IMR-90 (cell line): ENCODE data around the gene OR2V2. TPM values are rescaled to one million over a fixed set of nuclear protein-coding genes. Genes with fewer than 3 reads are reported as not detected.

ENCODE experiments used
- ATAC-seq: fragments of 200-7000 bp; cut with Tn5 transposase; 2 replicates; pipeline ENCODE4 v1.9.1; 2020; ENCODE audit warnings: low read depth, mild to moderate bottlenecking, moderate library complexity
- BruUV-seq: library from RNA; stranded (reverse); fragments of 400-500 nt; replicated peaks from 2 replicates; lab custom pipeline; 2021; lab: Mats Ljungman, UMichigan
- CTCF ChIA-PET: fragments of 300-600 bp; formaldehyde crosslinking; extraction: SDS; loops from one replicate; lab custom pipeline; 2021; ENCODE audit warnings: antibody characterized with exemption; lab: Yijun Ruan, JAX
- POLR2A ChIA-PET: fragments of 300-600 bp; sonication (Branson Sonifier 250); formaldehyde crosslinking; loops from one replicate; lab custom pipeline; 2022; ENCODE audit warnings: antibody characterized with exemption; ENCODE audit not compliant: unreplicated experiment; lab: Charles Lee
- DNase-seq: peaks from one replicate; pipeline ENCODE4 v3.0.0; 2013
- H2AFZ ChIP-seq: replicated peaks from 2 replicates; pipeline ENCODE3; 2013; ENCODE audit warnings: low read length, mild to moderate bottlenecking; ENCODE audit not compliant: poor library complexity
- H2AK5ac ChIP-seq: 2 replicates; pipeline ENCODE4 v1.6.1; 2013; ENCODE audit warnings: low read depth, low read length, inconsistent platforms
- H2AK9ac ChIP-seq: replicated peaks from 2 replicates; pipeline ENCODE3; 2013; ENCODE audit warnings: mild to moderate bottlenecking, low read depth, low read length, moderate library complexity; ENCODE audit not compliant: poor library complexity
- H2BK120ac ChIP-seq: 2 replicates; pipeline ENCODE4 v1.6.1; 2013; ENCODE audit warnings: low read depth, low read length, inconsistent platforms
- H2BK15ac ChIP-seq: 3 replicates; pipeline ENCODE4 v1.6.1; 2013; ENCODE audit warnings: low read depth, low read length, inconsistent platforms
- H2BK20ac ChIP-seq: 2 replicates; pipeline ENCODE4 v1.6.1; 2013; ENCODE audit warnings: low read depth, mild to moderate bottlenecking, inconsistent platforms, low read length, moderate library complexity
- H2BK5ac ChIP-seq: 2 replicates; pipeline ENCODE4 v1.6.1; 2013; ENCODE audit warnings: mild to moderate bottlenecking, low read depth, low read length, inconsistent platforms; ENCODE audit not compliant: poor library complexity, severe bottlenecking
- H3K14ac ChIP-seq: replicated peaks from 2 replicates; pipeline ENCODE4 v1.6.1; 2013; ENCODE audit warnings: low read depth, low read length, inconsistent platforms
- H3K18ac ChIP-seq: 2 replicates; pipeline ENCODE4 v1.6.1; 2013; ENCODE audit warnings: low read depth, low read length, control low read depth
- H3K23ac ChIP-seq: 2 replicates; pipeline ENCODE4 v1.6.1; 2013; ENCODE audit warnings: low read depth, low read length, inconsistent platforms
- H3K27ac ChIP-seq: 2 replicates; pipeline ENCODE4 v1.5.1; 2013; ENCODE audit warnings: mild to moderate bottlenecking, control low read depth, low read length; ENCODE audit not compliant: insufficient read depth
- H3K27me3 ChIP-seq: 2 replicates; pipeline ENCODE4 v1.6.1; 2013; ENCODE audit warnings: low read length; ENCODE audit not compliant: control insufficient read depth, insufficient read depth
- H3K36me3 ChIP-seq: 2 replicates; pipeline ENCODE4 v1.6.1; 2013; ENCODE audit warnings: low read length, mixed read lengths; ENCODE audit not compliant: control insufficient read depth, insufficient read depth
- H3K4ac ChIP-seq: 2 replicates; pipeline ENCODE4 v1.6.1; 2013; ENCODE audit warnings: low read depth, low read length, inconsistent platforms
- H3K4me1 ChIP-seq: 2 replicates; pipeline ENCODE4 v1.6.1; 2013; ENCODE audit warnings: low read length, mixed read lengths; ENCODE audit not compliant: control insufficient read depth, insufficient read depth
- H3K4me2 ChIP-seq: 2 replicates; pipeline ENCODE4 v1.6.1; 2013; ENCODE audit warnings: low read depth, mild to moderate bottlenecking, control low read depth, low read length, moderate library complexity
- H3K4me3 ChIP-seq: 2 replicates; pipeline ENCODE4 v1.5.1; 2013; ENCODE audit warnings: low read depth, mild to moderate bottlenecking, control low read depth, low read length, moderate library complexity; ENCODE audit not compliant: insufficient read depth
- H3K56ac ChIP-seq: 2 replicates; pipeline ENCODE4 v1.6.1; 2013; ENCODE audit warnings: low read length, inconsistent platforms; ENCODE audit not compliant: insufficient read depth; ENCODE audit errors: extremely low read depth
- H3K79me1 ChIP-seq, 2 experiments: 2 replicates each; pipeline ENCODE4 v1.6.1; 2013; ENCODE audit warnings: low read length in 2 of 2, inconsistent platforms in 1 of 2, low read depth in 1 of 2
- H3K9ac ChIP-seq: 2 replicates; pipeline ENCODE4 v1.6.1; 2013; ENCODE audit warnings: low read depth, low read length, control low read depth
- H3K9me1 ChIP-seq: 2 replicates; pipeline ENCODE4 v1.6.1; 2013; ENCODE audit warnings: low read length, inconsistent platforms; ENCODE audit not compliant: insufficient read depth
- H3K9me3 ChIP-seq: 2 replicates; pipeline ENCODE4 v1.6.1; 2013; ENCODE audit warnings: low read length; ENCODE audit not compliant: control insufficient read depth, insufficient read depth
- H4K20me1 ChIP-seq: 2 replicates; pipeline ENCODE4 v1.6.1; 2013; ENCODE audit warnings: low read length, inconsistent platforms; ENCODE audit not compliant: insufficient read depth
- H4K5ac ChIP-seq: 2 replicates; pipeline ENCODE4 v1.6.1; 2013; ENCODE audit warnings: mild to moderate bottlenecking, low read depth, low read length, control low read depth
- H4K8ac ChIP-seq, 2 experiments: 2 replicates each; pipeline ENCODE4 v1.6.1; 2013; ENCODE audit warnings: low read depth in 2 of 2, low read length in 2 of 2, control low read depth in 1 of 2, inconsistent platforms in 1 of 2
- H4K91ac ChIP-seq: 2 replicates; pipeline ENCODE4 v1.6.1; 2013; ENCODE audit warnings: low read depth, low read length, inconsistent platforms; ENCODE audit not compliant: insufficient read depth
- RFX5 ChIP-seq: IDR thresholded peaks from 2 replicates; pipeline ENCODE4 v1.8.0; 2012; ENCODE audit warnings: low read depth, mild to moderate bottlenecking, low read length, moderate library complexity
- SMC3 ChIP-seq: fragments of 150-350 bp; IDR thresholded peaks from 2 replicates; pipeline ENCODE4 v1.6.1; 2016; ENCODE audit warnings: low read depth, mild to moderate bottlenecking, antibody characterized with exemption, low read length, moderate library complexity
- WGBS, 2 experiments: methylation state at CpG; one replicate each; pipeline versions ENCODE4 v1.1.5 to v1.1.7; 2013; ENCODE audit warnings: missing lambda C conversion rate in 2 of 2; ENCODE audit not compliant: insufficient read length in 1 of 2; ENCODE audit errors: extremely low coverage in 2 of 2; 5-methylcytosine and 5-hydroxymethylcytosine counted together
- dilution Hi-C: fragments of 300-500 bp; cut with HindIII; formaldehyde crosslinking; loops from one replicate; pipeline ENCODE4 v1.14.3; 2018; ENCODE audit warnings: low sequenced_read_pairs; ENCODE audit not compliant: unreplicated experiment
- in situ Hi-C: fragments of 300-500 bp; cut with MboI; formaldehyde crosslinking; loops from 3 replicates; pipeline ENCODE4 v1.14.3; 2019; ENCODE audit warnings: low sequenced_read_pairs, inconsistent platforms, mixed read lengths
- intact Hi-C: fragments of 100-400 bp; cut with micrococcal nuclease; formaldehyde crosslinking; loops from 2 replicates; pipeline ENCODE4 v1.10.0; 2022
- polyA plus RNA-seq, 3 experiments: library from polyadenylated mRNA; depleted of rRNA; stranded (reverse); fragments of >200 nt; gene quantifications; 2 replicates each; pipeline ENCODE4 v1.2.3, GENCODE V29; 2012; ENCODE audit warnings: low replicate concordance in 1 of 3
- total RNA-seq: library from RNA; depleted of rRNA; stranded (reverse); fragments of >200 nt; gene quantifications from 2 replicates; pipeline ENCODE4 v1.2.3, GENCODE V29; 2012

OR2V2 gene
- total and polyA plus RNA-seq, 2 of the 4 experiments (the other 2 are of a cell fraction) = not detected

DNA sequence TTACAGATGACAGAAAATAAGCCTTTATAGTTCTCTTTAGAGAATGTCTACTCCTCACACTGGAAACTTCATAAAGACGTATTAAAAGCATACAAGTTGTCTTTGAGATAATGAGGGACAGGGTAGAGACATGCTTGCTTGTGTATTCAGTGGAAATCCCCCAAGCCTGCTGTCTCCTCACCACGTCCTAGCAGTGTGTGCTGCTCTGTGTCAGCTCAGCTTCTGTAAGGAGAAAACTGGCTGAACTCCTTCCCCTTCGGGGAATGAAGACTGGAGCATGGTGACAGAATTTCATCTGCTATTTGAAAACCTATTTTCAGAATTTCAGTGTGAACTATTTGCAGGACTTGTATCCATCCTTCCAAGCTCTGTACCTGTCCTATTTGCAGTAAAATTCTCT, 9.4 kb downstream of the OR2V2 start:
- POLR2A ChIA-PET = no interaction called here

More for the DNA sequence above, 9.4 kb downstream of the OR2V2 start:
- no peak overlapping the region for H3K4ac ChIP-seq
- no CpG with 5 or more reads among the region's 3 CpGs for WGBS, 2 experiments
- H3K9ac ChIP-seq = no peak overlapping the region
- no peak overlapping the region for H3K56ac ChIP-seq
- no peak overlapping the region for H4K8ac ChIP-seq
- no peak overlapping the region for H2AK9ac ChIP-seq
- no peak overlapping the region for H2BK15ac ChIP-seq
- H3K23ac ChIP-seq = no peak overlapping the region
- in situ Hi-C loops = loop anchor here (10.0 kb wide), 1 partner anchor 282 kb away; no protein-coding TSS in a partner anchor
- intact Hi-C loops = loop anchor here (5.0 kb wide), 1 partner anchor 289 kb away; no protein-coding TSS in a partner anchor
- H3K4me1 ChIP-seq = peaks cover 4% of the 10 kb centered on the region
- H2BK20ac ChIP-seq = no peak overlapping the region
- no peak overlapping the region for H3K14ac ChIP-seq
- no TSS peak for BruUV-seq
- no peak overlapping the region for H3K27ac ChIP-seq
- H3K9me1 ChIP-seq = no peaks in the 10 kb centered on the region; the same call in 1 of the 2 replicates
- H2AFZ ChIP-seq = no peak overlapping the region
- H2BK120ac ChIP-seq = no peak overlapping the region
- ATAC-seq = no peak
- H2AK5ac ChIP-seq = no peak overlapping the region
- dilution Hi-C loops = no loop called here
- no peak for TF ChIP-seq RFX5
- TF ChIP-seq SMC3 = no peak
- H3K27me3 ChIP-seq = peaks cover 4% of the 10 kb centered on the region
- no peaks in the 10 kb centered on the region for H4K20me1 ChIP-seq
- H3K79me1 ChIP-seq = no peaks in the 10 kb centered on the region
- H4K5ac ChIP-seq = no peak overlapping the region
- CTCF ChIA-PET = no interaction called here
- no peaks in the 10 kb centered on the region for H3K36me3 ChIP-seq
- no peak overlapping the region for H4K91ac ChIP-seq
- H3K4me3 ChIP-seq = no peak overlapping the region
- H3K4me2 ChIP-seq = no peak overlapping the region
- H3K18ac ChIP-seq = no peak overlapping the region
- DNase-seq = no peak
- H2BK5ac ChIP-seq = no peak overlapping the region
- no peaks in the 10 kb centered on the region for H3K9me3 ChIP-seq
